Activated naive CD8-positive, alpha-beta T cell treated with anti-CD3 and anti-CD28 coated beads, Interleukin-2, amount 10 ng/mL, durations not matched to agents 7 days and 5 days (primary cell): ENCODE data around the gene FGF14. TPM values are rescaled to one million over a fixed set of nuclear protein-coding genes. Genes with fewer than 3 reads are reported as not detected.

Source experiments
- ATAC-seq: fragments of 150-1000 bp; cut with Tn5 transposase; one replicate; pipeline ENCODE4 v1.10.0; 2021; ENCODE audit warnings: low read depth, moderate library complexity
- POLR2A ChIA-PET: fragments of 350-600 bp; sonication (Branson Sonifier 250); formaldehyde crosslinking; loops from one replicate; lab custom pipeline; 2021; ENCODE audit warnings: antibody characterized with exemption; lab: Charles Lee
- DNase-seq: peaks from one replicate; pipeline ENCODE4 v3.0.0; 2021
- H3K27ac Mint-ChIP-seq: one replicate; pipeline ENCODE4 v1.8.0; 2022; ENCODE audit warnings: mild to moderate bottlenecking, mixed read lengths
- H3K27me3 Mint-ChIP-seq: one replicate; pipeline ENCODE4 v1.8.0; 2022; ENCODE audit warnings: mild to moderate bottlenecking, moderate library complexity, mixed read lengths
- H3K36me3 Mint-ChIP-seq: one replicate; pipeline ENCODE4 v1.8.0; 2021; ENCODE audit warnings: mild to moderate bottlenecking, mixed read lengths
- H3K4me1 Mint-ChIP-seq: one replicate; pipeline ENCODE4 v1.8.0; 2021; ENCODE audit warnings: mixed read lengths
- H3K4me3 Mint-ChIP-seq: one replicate; pipeline ENCODE4 v1.8.0; 2022; ENCODE audit warnings: mild to moderate bottlenecking, moderate library complexity, mixed read lengths
- H3K9me3 Mint-ChIP-seq: one replicate; pipeline ENCODE4 v1.8.0; 2021; ENCODE audit warnings: mixed read lengths
- total RNA-seq, 2 experiments: library from RNA; stranded (reverse); gene quantifications; one replicate each; pipeline ENCODE4 v1.2.3, GENCODE V29; 2021

FGF14 gene
- total RNA-seq, 2 experiments from 2014 or later, result 0.03 TPM; not detected in 1

DNA sequence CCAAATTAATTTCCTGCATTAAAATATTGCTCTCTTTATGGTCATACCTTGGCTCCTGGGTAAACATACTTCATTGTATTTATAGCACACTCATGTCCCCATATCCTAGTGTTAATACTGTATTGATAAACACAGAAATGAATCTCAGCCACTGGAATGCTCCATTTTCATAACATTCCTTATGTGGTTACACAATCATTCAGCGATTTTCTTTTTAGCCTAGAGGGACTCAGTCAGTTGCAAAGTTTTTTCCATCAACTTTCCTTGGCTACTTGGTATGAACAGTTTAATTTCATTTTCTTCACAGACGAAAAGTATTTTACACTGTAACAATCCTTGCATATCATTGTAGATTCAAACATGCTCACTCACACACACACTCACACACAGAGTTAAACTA, 471.5 kb downstream of the FGF14 start:
- Mint-ChIP-seq H3K4me1 (no peaks in the 10 kb centered on the region), H3K36me3 (no peaks in the 10 kb centered on the region), H3K4me3 (no peak overlapping the region), H3K9me3 (no peaks in the 10 kb centered on the region), H3K27me3 (peaks cover 5% of the 10 kb centered on the region), H3K27ac (no peak overlapping the region)
- POLR2A ChIA-PET, result no interaction called here
- ATAC-seq (no peak), DNase-seq (no peak)

DNA sequence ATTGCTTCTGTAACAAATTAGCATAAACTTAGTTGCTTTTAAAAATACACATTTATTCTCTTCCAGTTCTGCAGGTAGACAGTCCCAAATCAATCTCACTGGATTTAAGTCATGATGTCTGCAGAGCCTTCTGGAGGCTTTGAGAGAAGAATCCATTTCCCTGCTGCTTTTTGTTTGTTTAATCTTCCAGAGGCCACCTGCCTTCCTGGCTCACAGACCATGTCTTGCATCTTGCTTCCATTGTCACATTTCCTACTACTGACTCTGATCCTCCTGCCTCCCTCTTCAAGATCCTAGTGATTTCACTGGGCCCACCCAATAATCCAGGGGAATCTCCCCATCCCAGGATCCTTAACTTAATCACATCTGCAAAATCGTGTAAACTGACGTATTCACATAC, 476.1 kb downstream of the FGF14 start:
- Mint-ChIP-seq H3K4me3 (no peak overlapping the region), H3K4me1 (no peaks in the 10 kb centered on the region), H3K27ac (no peak overlapping the region), H3K9me3 (no peaks in the 10 kb centered on the region), H3K27me3 (peaks cover 8% of the 10 kb centered on the region), H3K36me3 (no peaks in the 10 kb centered on the region)
- POLR2A ChIA-PET, result no interaction called here
- ATAC-seq, result no peak
- DNase-seq, result no peak

DNA sequence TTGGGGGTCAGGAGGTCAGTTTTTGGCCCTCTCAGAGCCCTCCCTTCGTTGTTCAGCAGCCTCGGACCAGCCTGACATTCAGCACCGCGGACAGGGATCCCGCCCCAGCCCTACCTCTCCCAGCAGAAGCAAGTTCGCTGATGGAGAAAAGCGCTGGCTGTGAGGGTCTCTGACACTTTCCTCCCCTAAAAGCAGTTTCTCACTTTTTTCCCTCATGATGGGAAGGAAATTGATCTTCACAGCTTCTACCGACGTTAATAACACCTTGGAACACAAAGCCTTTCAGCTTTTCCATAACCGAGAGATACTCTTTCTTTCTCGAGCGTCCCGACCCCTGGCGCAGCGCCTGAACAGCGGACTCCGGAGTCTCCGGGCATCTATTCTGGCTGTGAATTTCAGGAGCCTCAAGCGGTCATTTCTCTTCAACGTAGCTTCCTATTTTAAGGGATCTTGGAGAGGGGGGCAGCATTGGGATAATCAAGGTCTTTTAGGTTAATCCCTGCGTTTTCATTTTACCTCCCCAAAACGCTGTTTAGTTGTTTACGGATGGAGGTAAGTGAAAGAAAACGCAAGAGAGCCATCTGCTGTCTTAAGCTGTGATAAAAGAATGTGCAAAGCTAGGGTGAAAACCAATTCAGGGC, 482.2 kb downstream of the FGF14 start:
- peaks cover 52% of the 10 kb centered on the region for H3K27me3 Mint-ChIP-seq
- no peaks in the 10 kb centered on the region for H3K36me3 Mint-ChIP-seq
- no peak for ATAC-seq
- no peaks in the 10 kb centered on the region for H3K4me1 Mint-ChIP-seq
- H3K4me3 Mint-ChIP-seq, result no peak overlapping the region
- no peaks in the 10 kb centered on the region for H3K9me3 Mint-ChIP-seq
- H3K27ac Mint-ChIP-seq, result no peak overlapping the region
- POLR2A ChIA-PET, result no interaction called here
- no peak for DNase-seq

DNA sequence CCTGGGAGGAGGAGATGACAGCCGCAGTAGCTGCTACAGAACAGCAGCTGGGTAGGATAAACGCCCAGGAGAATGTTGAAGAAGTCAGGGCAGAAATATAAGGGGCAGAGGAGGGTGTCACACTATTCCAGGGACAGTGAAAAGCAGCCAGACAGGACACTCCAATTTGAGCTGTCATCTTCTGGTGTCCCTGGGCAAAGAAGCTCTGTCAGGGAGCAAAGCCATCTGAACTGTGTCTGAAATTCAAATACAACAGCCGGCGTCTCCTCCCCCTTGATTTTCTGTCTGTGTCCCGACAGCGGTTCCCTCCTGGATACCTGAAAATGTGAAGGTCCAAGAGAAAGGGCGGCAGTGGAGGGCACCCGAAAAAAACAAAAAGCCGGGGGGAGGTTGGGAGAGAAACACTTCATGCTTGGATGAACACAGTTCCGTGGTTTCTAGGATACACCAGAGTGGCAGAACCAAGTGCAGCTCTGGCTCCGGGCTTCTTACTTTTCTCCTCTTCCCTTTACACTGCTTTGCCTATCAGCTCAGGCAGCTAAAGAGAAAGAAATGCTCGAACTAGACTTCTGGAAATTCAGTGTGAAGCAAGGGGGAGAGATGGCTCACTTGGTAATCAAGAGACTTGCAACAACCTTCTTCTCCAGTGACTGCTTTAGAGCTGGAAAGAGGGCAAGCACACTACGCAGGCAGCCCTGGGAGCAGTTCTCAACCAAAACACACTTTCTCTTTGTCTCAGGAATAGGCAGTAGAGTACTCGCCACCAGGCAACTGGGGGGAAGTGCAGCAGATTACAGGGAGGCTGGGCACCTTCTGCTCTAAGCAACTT, 483.8 kb downstream of the FGF14 start:
- Mint-ChIP-seq H3K36me3 (no peaks in the 10 kb centered on the region), H3K27me3 (peaks cover 53% of the 10 kb centered on the region), H3K4me1 (no peaks in the 10 kb centered on the region), H3K27ac (no peak overlapping the region), H3K9me3 (no peaks in the 10 kb centered on the region), H3K4me3 (no peak overlapping the region)
- ATAC-seq (no peak), DNase-seq (no peak)
- POLR2A ChIA-PET, result no interaction called here

DNA sequence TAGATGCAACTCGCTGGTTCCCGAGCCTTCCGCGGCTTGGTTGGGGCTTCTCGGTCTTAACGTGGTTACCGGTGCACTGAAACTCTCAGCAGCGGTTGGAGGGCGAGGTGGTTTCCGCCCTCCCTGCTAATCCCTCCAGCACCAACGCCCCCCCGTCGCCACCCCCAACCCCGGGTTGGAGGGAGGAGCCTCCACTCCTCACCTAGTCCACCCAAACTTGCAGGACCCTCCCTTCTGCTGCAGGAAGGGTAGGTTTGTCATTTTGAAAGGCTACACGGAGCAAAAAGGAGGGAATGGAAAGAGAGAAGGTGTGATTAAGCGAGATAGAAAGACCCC, 484.4 kb downstream of the FGF14 start:
- H3K27ac Mint-ChIP-seq, result no peak overlapping the region
- H3K9me3 Mint-ChIP-seq, result no peaks in the 10 kb centered on the region
- peaks cover 53% of the 10 kb centered on the region for H3K27me3 Mint-ChIP-seq
- H3K36me3 Mint-ChIP-seq, result no peaks in the 10 kb centered on the region
- no peak for ATAC-seq
- no peaks in the 10 kb centered on the region for H3K4me1 Mint-ChIP-seq
- POLR2A ChIA-PET, result no interaction called here
- H3K4me3 Mint-ChIP-seq, result no peak overlapping the region
- no peak for DNase-seq

DNA sequence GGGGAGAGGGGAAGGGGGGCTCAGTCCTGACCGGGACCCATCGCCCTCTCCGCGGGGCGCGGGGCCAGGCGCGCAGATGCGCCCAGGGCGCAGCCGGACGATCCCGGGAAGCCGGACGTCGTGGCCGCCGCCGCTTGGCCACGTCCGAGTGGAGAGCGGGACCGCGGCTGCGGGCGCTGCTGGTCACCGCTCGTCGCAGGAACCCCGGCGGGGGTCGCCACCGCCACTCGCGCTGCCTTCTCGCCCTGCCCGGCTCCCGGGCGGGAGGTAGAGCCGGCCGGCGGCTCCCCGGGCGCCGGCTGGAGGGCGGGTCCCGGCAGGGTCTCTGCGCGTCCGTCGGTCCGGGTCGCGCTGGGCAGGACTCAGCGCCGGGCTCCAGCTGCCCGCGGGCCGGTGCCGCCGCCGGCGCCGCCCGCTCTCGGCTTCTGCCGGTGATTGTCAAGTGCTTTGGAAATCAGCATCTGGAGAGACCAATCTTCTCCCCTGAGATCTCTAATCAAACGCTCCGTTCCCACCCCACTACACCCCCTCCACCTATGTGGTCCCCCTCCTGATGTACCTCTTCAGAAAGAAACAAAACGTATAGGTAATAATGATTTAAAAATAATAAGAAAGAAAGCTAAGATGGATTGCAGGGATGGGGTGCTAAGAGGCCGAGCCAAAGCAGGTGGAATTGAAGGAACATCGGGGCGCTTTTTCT, 484.9 kb downstream of the FGF14 start:
- H3K4me1 Mint-ChIP-seq, result no peaks in the 10 kb centered on the region
- peaks cover 53% of the 10 kb centered on the region for H3K27me3 Mint-ChIP-seq
- H3K27ac Mint-ChIP-seq, result no peak overlapping the region
- DNase-seq (peak; percentile 31), ATAC-seq (no peak)
- no peak overlapping the region for H3K4me3 Mint-ChIP-seq
- POLR2A ChIA-PET, result no interaction called here
- no peaks in the 10 kb centered on the region for H3K9me3 Mint-ChIP-seq
- no peaks in the 10 kb centered on the region for H3K36me3 Mint-ChIP-seq

DNA sequence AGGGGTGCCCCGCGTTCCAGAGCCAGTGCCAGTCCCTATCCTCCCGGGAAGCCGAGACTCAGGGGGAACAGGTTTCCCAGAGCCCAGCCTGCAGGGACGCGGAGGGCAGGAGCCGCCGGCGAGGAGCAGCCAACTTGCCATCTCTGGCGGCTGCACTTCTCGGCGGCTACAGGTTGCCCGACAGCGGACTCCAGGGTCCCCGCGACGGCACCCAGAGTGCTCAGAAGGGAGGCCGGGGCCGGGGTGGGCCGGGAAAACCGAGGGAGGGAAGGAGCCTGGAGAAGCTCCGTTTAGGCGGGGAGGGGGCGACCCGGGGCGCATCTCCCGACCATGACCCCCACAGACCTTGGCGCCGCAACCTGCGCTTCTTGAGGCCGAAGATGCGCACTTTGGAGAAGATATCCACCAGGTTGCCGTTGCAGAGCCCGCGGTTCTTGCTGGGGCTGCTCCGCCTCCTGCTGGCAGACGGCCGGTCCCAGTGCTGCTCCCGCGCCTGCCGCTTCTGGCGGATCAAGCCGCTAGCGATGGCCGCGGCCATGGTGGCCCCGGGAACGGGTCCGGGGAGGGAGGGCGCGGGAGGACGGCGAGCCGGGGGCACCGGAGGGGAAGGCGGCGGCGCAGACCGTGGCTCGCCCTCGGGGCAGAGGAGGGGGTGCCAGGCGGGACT, 485.6 kb downstream of the FGF14 start:
- Mint-ChIP-seq H3K27ac (no peak overlapping the region), H3K27me3 (peaks cover 48% of the 10 kb centered on the region), H3K4me1 (no peaks in the 10 kb centered on the region), H3K9me3 (no peaks in the 10 kb centered on the region), H3K4me3 (no peak overlapping the region), H3K36me3 (no peaks in the 10 kb centered on the region)
- DNase-seq (peak; percentile 22), ATAC-seq (no peak)
- POLR2A ChIA-PET, result no interaction called here

DNA sequence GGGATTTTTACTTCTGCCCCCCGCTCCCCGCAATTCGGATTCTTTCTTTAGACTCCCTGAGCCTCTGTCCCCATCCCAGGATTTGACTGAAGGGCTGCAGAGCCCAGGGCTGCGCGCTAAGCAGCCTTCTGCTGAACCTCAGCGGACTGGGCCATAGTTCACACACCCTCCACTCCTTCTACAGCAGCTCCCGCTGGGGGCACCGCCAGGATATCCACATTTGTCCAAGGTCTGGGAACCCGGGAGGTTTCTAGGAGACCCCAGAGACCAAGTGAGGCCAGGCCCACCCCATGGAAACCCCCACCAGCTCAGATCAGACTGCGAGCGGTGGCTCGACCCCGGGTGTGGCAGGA, 486.1 kb downstream of the FGF14 start:
- H3K36me3 Mint-ChIP-seq, result no peaks in the 10 kb centered on the region
- no peak overlapping the region for H3K27ac Mint-ChIP-seq
- ATAC-seq, result no peak
- H3K27me3 Mint-ChIP-seq, result peaks cover 48% of the 10 kb centered on the region
- POLR2A ChIA-PET, result no interaction called here
- H3K9me3 Mint-ChIP-seq, result no peaks in the 10 kb centered on the region
- no peaks in the 10 kb centered on the region for H3K4me1 Mint-ChIP-seq
- DNase-seq, result no peak
- H3K4me3 Mint-ChIP-seq, result no peak overlapping the region

DNA sequence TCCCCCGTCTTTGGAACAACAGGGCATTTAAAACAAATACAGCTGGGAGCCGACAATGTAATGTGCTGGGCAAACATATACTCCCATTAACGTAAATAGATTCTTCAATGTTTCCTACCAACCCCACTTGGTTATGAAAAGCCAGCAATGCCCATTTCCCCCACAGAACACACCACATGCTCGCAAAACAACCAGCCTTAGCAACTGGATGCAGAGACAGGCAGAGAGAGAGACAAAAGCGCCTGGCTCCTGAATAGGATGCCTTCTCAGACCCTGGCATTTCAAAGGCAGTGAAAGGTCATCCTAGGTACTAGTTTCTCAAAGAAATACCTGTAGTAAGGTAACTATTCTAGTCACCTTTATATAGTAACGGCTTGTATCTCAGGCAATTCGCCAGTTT, 486.5 kb downstream of the FGF14 start:
- no peaks in the 10 kb centered on the region for H3K36me3 Mint-ChIP-seq
- no peaks in the 10 kb centered on the region for H3K9me3 Mint-ChIP-seq
- DNase-seq (no peak), ATAC-seq (no peak)
- no peak overlapping the region for H3K27ac Mint-ChIP-seq
- H3K27me3 Mint-ChIP-seq, result peaks cover 46% of the 10 kb centered on the region
- POLR2A ChIA-PET, result no interaction called here
- H3K4me3 Mint-ChIP-seq, result no peak overlapping the region
- H3K4me1 Mint-ChIP-seq, result no peaks in the 10 kb centered on the region

DNA sequence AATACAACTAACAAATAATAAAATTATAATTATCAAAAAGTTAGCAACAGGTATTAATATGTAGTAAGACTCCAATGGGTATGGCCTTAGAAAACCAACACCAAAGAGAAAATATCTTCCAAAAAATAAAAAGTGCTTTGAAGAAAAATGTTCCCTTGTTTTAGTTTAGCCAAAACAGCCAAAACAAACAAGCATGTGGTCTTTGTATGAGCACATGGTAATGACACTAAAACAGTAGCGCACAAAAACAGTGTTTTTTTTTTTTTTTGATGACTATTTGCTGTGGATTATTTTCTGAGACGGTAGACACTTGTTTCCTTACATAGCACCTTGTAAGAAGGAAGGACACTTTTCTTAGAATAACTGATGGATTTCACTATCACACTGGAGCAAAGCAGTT, 490.1 kb downstream of the FGF14 start:
- DNase-seq, result no peak
- Mint-ChIP-seq H3K9me3 (no peaks in the 10 kb centered on the region), H3K36me3 (no peaks in the 10 kb centered on the region), H3K4me1 (no peaks in the 10 kb centered on the region), H3K27ac (no peak overlapping the region), H3K4me3 (no peak overlapping the region), H3K27me3 (peaks cover 14% of the 10 kb centered on the region)
- no peak for ATAC-seq
- POLR2A ChIA-PET, result no interaction called here

DNA sequence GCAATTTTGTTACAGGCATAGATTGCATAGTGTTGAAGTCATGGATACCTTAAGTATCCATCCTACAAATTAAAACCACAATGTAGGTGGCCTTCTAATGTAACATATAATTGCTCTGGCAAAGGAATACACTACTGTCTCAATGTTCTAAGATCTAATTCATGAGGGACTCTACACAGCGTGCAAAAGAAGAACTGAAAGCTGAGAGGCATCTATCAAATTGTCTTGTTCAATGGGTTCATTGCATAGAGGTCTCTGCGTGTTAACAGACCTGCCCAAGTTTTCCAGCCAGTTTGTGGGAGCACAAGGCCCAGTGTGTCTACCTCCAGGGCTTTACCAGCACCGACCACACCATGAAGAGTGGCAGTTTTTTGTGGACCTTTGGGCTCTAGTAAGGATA, 498.0 kb downstream of the FGF14 start:
- Mint-ChIP-seq H3K9me3 (no peaks in the 10 kb centered on the region), H3K27me3 (no peaks in the 10 kb centered on the region), H3K36me3 (no peaks in the 10 kb centered on the region), H3K27ac (no peak overlapping the region), H3K4me3 (no peak overlapping the region), H3K4me1 (no peaks in the 10 kb centered on the region)
- POLR2A ChIA-PET, result no interaction called here
- no peak for DNase-seq
- ATAC-seq, result no peak

DNA sequence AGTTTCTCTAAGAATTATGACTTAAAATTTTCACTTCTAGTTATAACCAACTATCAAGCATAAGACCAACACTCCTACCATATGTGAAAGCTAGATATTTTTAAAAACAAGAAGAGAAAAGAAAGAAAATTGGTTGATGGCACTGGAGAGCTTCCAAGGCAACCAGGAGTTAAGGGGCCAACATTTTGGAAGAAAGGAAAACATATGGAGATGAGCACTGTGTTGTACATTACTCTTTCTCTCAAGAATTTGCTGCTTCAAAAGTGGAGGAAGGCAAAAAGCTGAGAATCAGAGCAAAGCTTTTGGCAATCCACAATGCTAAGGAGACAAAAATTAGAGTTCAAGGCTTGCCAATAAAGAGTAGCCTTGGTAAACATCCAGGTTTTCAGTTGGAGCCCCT, 503.2 kb downstream of the FGF14 start:
- POLR2A ChIA-PET, result no interaction called here

DNA sequence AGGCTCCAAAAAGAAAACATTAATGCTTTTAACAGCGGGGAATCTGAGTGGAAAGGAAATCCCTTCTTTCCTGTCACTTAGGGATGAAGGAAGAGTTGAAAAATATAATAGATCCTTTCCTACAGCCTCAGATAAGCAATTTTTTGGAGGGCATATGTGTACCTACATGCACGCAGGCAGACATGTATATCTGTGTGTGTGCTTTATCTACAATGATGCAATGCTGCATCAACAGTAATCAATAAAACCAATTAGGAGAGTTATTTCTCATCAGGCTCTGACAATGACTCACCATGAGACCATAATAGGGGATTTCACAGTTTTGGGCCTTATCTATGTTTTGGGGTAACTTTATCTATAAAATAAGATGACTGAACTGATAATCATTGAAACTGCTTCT, 505.3 kb downstream of the FGF14 start:
- no peaks in the 10 kb centered on the region for H3K27me3 Mint-ChIP-seq
- no peaks in the 10 kb centered on the region for H3K4me1 Mint-ChIP-seq
- H3K4me3 Mint-ChIP-seq, result no peak overlapping the region
- H3K36me3 Mint-ChIP-seq, result no peaks in the 10 kb centered on the region
- POLR2A ChIA-PET, result no interaction called here
- H3K27ac Mint-ChIP-seq, result no peak overlapping the region
- no peaks in the 10 kb centered on the region for H3K9me3 Mint-ChIP-seq
- ATAC-seq (no peak), DNase-seq (no peak)

More for the DNA sequence above, 503.2 kb downstream of the FGF14 start:
- no peaks in the 10 kb centered on the region for H3K27me3 Mint-ChIP-seq
- no peak for DNase-seq
- no peak for ATAC-seq
- H3K36me3 Mint-ChIP-seq, result no peaks in the 10 kb centered on the region
- no peaks in the 10 kb centered on the region for H3K9me3 Mint-ChIP-seq
- H3K4me3 Mint-ChIP-seq, result no peak overlapping the region
- no peak overlapping the region for H3K27ac Mint-ChIP-seq
- no peaks in the 10 kb centered on the region for H3K4me1 Mint-ChIP-seq
